HepG2 (cell line): ENCODE measurements around the gene TAF7. TPM values are rescaled to one million over a fixed set of nuclear protein-coding genes. Genes with fewer than 3 reads are reported as not detected.
A peak's percentile ranks its signal among the peaks of the same experiment; 100 is the strongest.

Experiments
- AHDC1 ChIP-seq: sonication (generic); formaldehyde crosslinking; IDR thresholded peaks from 2 replicates; pipeline ENCODE4 v1.5.1; 2020; ENCODE audit warnings: mild to moderate bottlenecking, missing genetic modification reagents, borderline replicate concordance
- BCL3 ChIP-seq: sonication (generic); formaldehyde crosslinking; IDR thresholded peaks from 2 replicates; pipeline ENCODE4 v1.5.1; 2020; ENCODE audit warnings: mild to moderate bottlenecking, missing genetic modification reagents, moderate library complexity
- HINFP ChIP-seq: sonication (generic); formaldehyde crosslinking; IDR thresholded peaks from 2 replicates; pipeline ENCODE4 v1.4.0; 2020; ENCODE audit warnings: low read depth, mild to moderate bottlenecking, missing genetic modification reagents
- HMGXB4 ChIP-seq, 2 experiments: sonication (generic) in 1 of 2; formaldehyde crosslinking in 1 of 2; IDR thresholded peaks; 2 replicates each; pipeline versions ENCODE4 v1.4.0 to v1.6.1; 2018 to 2020; ENCODE audit warnings: missing genetic modification reagents in 2 of 2, borderline replicate concordance in 1 of 2, low read depth in 1 of 2, mild to moderate bottlenecking in 1 of 2, missing biosample characterization in 1 of 2
- IRF2 ChIP-seq: IDR thresholded peaks from 2 replicates; pipeline ENCODE4 v1.6.1; 2018; ENCODE audit warnings: missing genetic modification reagents, missing compliant biosample characterization
- KDM3A ChIP-seq: IDR thresholded peaks from 2 replicates; pipeline ENCODE4 v1.6.1; 2018; ENCODE audit warnings: low read depth, missing compliant biosample characterization
- RAD21 ChIP-seq: fragments of 450-650 bp; formaldehyde crosslinking; IDR thresholded peaks from 2 replicates; pipeline ENCODE4 v1.5.0; 2020; ENCODE audit warnings: mild to moderate bottlenecking
- SRY ChIP-seq: sonication (generic); formaldehyde crosslinking; IDR thresholded peaks from 2 replicates; pipeline ENCODE4 v1.8.0; 2022; ENCODE audit warnings: mild to moderate bottlenecking, missing genetic modification reagents
- ZNF335 ChIP-seq: sonication (generic); formaldehyde crosslinking; IDR thresholded peaks from 2 replicates; pipeline ENCODE4 v1.4.0; 2020; ENCODE audit warnings: missing genetic modification reagents
- ZNF33A ChIP-seq: sonication (generic); formaldehyde crosslinking; IDR thresholded peaks from 2 replicates; pipeline ENCODE4 v1.5.1; 2020; ENCODE audit warnings: missing genetic modification reagents, mild to moderate bottlenecking, moderate library complexity, borderline replicate concordance
- ZNF563 ChIP-seq: sonication (generic); formaldehyde crosslinking; IDR thresholded peaks from 2 replicates; pipeline ENCODE4 v1.8.0; 2022; ENCODE audit warnings: mild to moderate bottlenecking, moderate library complexity, missing genetic modification reagents
- ZNF569 ChIP-seq: sonication (generic); formaldehyde crosslinking; IDR thresholded peaks from 2 replicates; pipeline ENCODE4 v1.5.0; 2020; ENCODE audit warnings: mild to moderate bottlenecking, missing genetic modification reagents, moderate library complexity, borderline replicate concordance
- polyA plus RNA-seq, 8 experiments: library from polyadenylated mRNA; depleted of rRNA in 3 of 8; stranded (reverse) in 7 of 8; unstranded in 1 of 8; fragments of >200 nt; fragmentation: Illumina TruSeq in 4 of 8; extraction: Trizol in 4 of 8; gene quantifications; 2 replicates each; pipeline versions ENCODE4 v1.2.1 to v1.2.3, GENCODE V29; 2011 to 2016; ENCODE audit warnings: low read depth in 4 of 8, missing spikeins in 1 of 8, mixed read lengths in 1 of 8; ENCODE audit not compliant: insufficient read depth in 1 of 8
- total RNA-seq, 5 experiments: library from RNA; depleted of rRNA; stranded (reverse); fragments of >200 nt; fragmentation: Illumina TruSeq; extraction: Trizol; gene quantifications; 2 replicates each; pipeline ENCODE4 v1.2.3, GENCODE V29; 2016; ENCODE audit warnings: low read depth in 1 of 5

The TAF7 gene
- total and polyA plus RNA-seq, 2 of the 13 experiments (the other 11 are each of a cell fraction or from before 2014, with no cell fraction given) = 41.6 to 61.5 TPM

- TF ChIP-seq BCL3 (peak; percentile 87), SRY (CRISPR knock-in tag) (peak; percentile 95; the same call in 1 of the 2 replicates), HINFP (CRISPR knock-in tag) (no peak), RAD21 (CRISPR knock-in tag) (no peak), ZNF33A (peak; percentile 62; the same call in 1 of the 2 replicates), HMGXB4 (CRISPR knock-in tag; IDR thresholded peaks at IDR 0.05; ENCODE audit: borderline replicate concordance in 1 of 2, low read depth in 1 of 2) (peak; percentile 78 to 93), ZNF569 (CRISPR knock-in tag) (no peak), IRF2 (CRISPR knock-in tag) (peak; percentile 63; the same call in 1 of the 2 replicates), KDM3A (0 out of 2 replicates have a peak, but pooled peaks have one; percentile 41), ZNF563 (peak; percentile 65), AHDC1 (CRISPR knock-in tag) (0 out of 2 replicates have a peak, but pooled peaks have one; percentile 47), ZNF335 (CRISPR knock-in tag) (0 out of 2 replicates have a peak, but pooled peaks have one; percentile 23)
Observed at GRCh38 chr5:141320225-141321169, at the start of gene TAF7 (continued).
